ENCODE results near the gene SH3BP2.

The SH3BP2 gene

DNA sequence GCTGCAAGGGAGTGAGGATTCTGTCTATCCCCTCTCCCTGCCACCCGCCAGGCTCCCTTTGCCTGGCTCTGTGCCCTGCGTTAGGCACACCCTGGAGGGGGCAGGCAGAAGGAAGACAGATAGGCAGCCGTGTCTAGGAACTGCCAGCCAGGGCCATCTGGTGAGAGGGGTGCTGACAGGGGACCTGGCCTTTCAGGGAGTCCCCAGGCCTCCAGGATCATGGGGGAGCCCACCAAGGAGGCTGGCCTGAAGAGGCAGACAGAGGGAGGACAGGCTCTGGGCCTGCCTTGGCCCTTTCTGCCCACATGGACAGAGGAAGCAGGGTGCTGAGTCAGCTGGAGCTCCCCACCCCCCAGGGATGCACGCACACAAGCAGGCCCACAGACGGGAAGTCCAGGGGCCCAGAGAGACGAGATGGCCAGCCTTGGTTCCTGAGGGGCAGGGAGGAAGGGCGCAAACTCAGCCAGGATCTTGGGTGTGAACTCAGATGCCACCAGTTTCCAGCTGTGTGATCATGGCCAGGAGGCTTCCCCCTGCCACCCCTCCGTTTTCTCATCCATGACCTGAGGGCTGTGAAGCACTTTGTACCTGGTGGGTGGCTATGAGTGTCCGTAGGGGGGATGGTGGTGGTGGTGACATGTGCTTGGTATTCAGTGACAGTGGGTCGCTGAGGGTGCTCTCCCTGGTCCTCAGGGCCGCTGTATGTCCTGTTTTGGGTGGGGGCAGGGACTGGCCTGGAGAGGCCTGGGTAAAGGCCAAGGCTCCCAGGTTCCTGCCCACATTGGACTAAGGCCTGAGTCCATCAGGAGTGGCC, 1.8 kb downstream of the SH3BP2 start:
- no peaks in the 10 kb centered on the region for H3K79me2 ChIP-seq (ENCODE audit: insufficient read depth, low read length)
- H3K9me2 ChIP-seq (ENCODE audit: low read depth, low read length): no peaks in the 10 kb centered on the region
- no peak overlapping the region for H3K9ac ChIP-seq (ENCODE audit: low read length)
- H4K20me1 ChIP-seq (ENCODE audit: insufficient read depth, low read length): no peaks in the 10 kb centered on the region
- no peaks in the 10 kb centered on the region for H3K9me3 ChIP-seq (ENCODE audit: low read length)
- no peak overlapping the region for H3K4me2 ChIP-seq (ENCODE audit: low read length)
- TF ChIP-seq EZH2 (IDR thresholded peaks at IDR 0.05; ENCODE audit: borderline replicate concordance, low read length): no peak
- TF ChIP-seq, protein P1, sequence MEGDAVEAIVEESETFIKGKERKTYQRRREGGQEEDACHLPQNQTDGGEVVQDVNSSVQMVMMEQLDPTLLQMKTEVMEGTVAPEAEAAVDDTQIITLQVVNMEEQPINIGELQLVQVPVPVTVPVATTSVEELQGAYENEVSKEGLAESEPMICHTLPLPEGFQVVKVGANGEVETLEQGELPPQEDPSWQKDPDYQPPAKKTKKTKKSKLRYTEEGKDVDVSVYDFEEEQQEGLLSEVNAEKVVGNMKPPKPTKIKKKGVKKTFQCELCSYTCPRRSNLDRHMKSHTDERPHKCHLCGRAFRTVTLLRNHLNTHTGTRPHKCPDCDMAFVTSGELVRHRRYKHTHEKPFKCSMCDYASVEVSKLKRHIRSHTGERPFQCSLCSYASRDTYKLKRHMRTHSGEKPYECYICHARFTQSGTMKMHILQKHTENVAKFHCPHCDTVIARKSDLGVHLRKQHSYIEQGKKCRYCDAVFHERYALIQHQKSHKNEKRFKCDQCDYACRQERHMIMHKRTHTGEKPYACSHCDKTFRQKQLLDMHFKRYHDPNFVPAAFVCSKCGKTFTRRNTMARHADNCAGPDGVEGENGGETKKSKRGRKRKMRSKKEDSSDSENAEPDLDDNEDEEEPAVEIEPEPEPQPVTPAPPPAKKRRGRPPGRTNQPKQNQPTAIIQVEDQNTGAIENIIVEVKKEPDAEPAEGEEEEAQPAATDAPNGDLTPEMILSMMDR (IDR thresholded peaks at IDR 0.05; ENCODE audit: low read length): no peak
- H3K36me3 ChIP-seq (ENCODE audit: insufficient read depth, low read length): no peaks in the 10 kb centered on the region
- H3K4me1 ChIP-seq (ENCODE audit: insufficient read depth, low read length, severe bottlenecking): peaks cover 7% of the 10 kb centered on the region
- no peak overlapping the region for H2AFZ ChIP-seq (ENCODE audit: low read length)
- H3F3A ChIP-seq (ENCODE audit: insufficient read depth, low read length): no peaks in the 10 kb centered on the region
- H3K4me3 ChIP-seq (ENCODE audit: low read depth, low read length, poor library complexity, severe bottlenecking): no peak overlapping the region
- no peaks in the 10 kb centered on the region for H3K27me3 ChIP-seq (ENCODE audit: insufficient read depth, low read length)
- H3K27ac ChIP-seq (ENCODE audit: low read depth, low read length, poor library complexity, severe bottlenecking): no peak overlapping the region

DNA sequence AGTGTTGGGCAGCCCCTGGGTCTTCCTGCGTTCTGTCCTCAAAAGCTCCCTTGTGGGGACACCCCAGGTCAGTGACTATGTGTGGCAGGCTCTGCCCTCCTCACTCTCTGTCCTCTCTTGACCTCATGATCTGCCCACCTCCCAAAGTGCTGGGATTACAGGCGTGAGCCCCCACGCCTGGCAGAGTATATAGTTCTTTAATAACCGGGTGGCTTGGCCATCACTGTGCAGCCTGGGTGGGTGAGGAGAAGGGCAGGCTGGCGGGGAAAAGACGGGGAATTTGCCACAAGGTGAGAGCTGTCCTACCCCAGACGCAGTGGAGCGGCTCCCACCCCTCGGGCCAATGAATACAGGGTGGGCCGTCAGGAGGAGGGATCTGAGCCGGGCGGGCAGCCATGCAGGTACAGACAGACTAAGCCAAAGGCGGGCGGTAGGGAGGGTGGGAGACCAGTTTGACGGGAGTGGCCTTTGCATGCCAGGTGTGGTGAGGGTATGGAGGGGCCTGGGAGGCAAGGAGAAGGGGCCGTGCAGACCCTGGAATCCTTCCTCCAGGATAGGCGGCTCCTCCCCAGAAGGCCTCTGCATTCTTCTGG, 2.5 kb downstream of the SH3BP2 start:
- Histone ChIP-seq H3K9me2 (ENCODE audit: low read depth, low read length) (no peaks in the 10 kb centered on the region), H3F3A (ENCODE audit: insufficient read depth, low read length) (no peaks in the 10 kb centered on the region), H3K9me3 (ENCODE audit: low read length) (no peaks in the 10 kb centered on the region), H3K79me2 (ENCODE audit: insufficient read depth, low read length) (no peaks in the 10 kb centered on the region), H3K4me3 (ENCODE audit: low read depth, low read length, poor library complexity, severe bottlenecking) (no peak overlapping the region), H3K4me1 (ENCODE audit: insufficient read depth, low read length, severe bottlenecking) (peaks cover 7% of the 10 kb centered on the region), H4K20me1 (ENCODE audit: insufficient read depth, low read length) (no peaks in the 10 kb centered on the region), H3K27me3 (ENCODE audit: insufficient read depth, low read length) (no peaks in the 10 kb centered on the region), H3K27ac (ENCODE audit: low read depth, low read length, poor library complexity, severe bottlenecking) (no peak overlapping the region), H3K9ac (ENCODE audit: low read length) (no peak overlapping the region), H3K36me3 (ENCODE audit: insufficient read depth, low read length) (no peaks in the 10 kb centered on the region), H3K4me2 (ENCODE audit: low read length) (no peak overlapping the region), H2AFZ (ENCODE audit: low read length) (no peak overlapping the region)
- TF ChIP-seq, protein P1 (IDR thresholded peaks at IDR 0.05; ENCODE audit: low read length): no peak
- no peak for TF ChIP-seq EZH2 (IDR thresholded peaks at IDR 0.05; ENCODE audit: borderline replicate concordance, low read length)

DNA sequence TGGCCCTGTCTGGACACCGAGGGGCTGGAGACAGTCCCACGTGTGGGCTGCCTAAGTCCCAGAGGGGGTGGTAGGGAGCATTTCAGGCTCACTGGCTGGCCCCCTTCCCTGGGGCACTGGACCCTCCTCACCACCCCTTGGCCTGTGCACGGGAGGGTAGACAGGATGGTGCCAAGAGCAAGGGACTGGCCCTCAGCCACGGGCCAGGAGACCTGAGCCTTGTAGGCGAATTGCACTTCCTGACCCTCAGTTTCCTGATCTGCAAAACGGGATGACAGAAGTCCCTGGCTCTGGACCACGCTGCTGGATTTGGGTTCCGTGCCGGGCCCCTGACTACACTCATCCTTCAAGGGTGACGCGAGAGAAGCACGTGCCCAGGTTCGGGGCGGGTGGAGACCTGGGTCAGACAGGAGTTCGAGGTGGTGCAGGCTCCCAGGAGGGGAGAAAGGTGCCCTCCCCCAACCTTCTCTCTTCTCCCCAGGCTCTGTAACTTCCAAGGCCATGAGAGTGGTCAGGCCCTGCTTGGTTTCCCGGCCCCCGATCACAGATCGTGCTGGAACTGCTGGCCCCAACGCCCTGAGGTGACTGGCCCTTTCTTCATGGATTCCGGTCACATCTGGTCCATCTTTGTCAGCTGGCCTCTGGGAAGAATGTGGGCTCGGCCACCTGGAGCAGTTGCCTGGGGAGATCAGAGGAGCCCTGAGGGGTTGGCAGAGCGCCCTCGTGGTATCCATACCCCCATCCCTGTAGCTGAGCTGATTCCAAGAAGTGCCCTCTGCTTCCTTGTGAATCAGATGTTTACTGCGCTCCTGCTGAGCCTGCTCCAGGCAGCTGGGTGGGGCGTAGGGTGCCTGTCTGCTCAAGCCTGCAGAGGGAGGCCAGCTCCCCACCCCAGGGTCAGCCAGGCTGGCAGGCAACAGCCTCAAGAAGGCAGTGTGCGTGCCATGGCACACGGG, 3.3 kb downstream of the SH3BP2 start:
- Histone ChIP-seq H4K20me1 (ENCODE audit: insufficient read depth, low read length) (no peaks in the 10 kb centered on the region), H3K9me2 (ENCODE audit: low read depth, low read length) (no peaks in the 10 kb centered on the region), H3K9me3 (ENCODE audit: low read length) (no peaks in the 10 kb centered on the region), H3K9ac (ENCODE audit: low read length) (no peak overlapping the region), H3K27me3 (ENCODE audit: insufficient read depth, low read length) (no peaks in the 10 kb centered on the region), H3F3A (ENCODE audit: insufficient read depth, low read length) (no peaks in the 10 kb centered on the region), H3K4me1 (ENCODE audit: insufficient read depth, low read length, severe bottlenecking) (peaks cover 7% of the 10 kb centered on the region), H2AFZ (ENCODE audit: low read length) (no peak overlapping the region), H3K27ac (ENCODE audit: low read depth, low read length, poor library complexity, severe bottlenecking) (no peak overlapping the region), H3K4me2 (ENCODE audit: low read length) (no peak overlapping the region), H3K79me2 (ENCODE audit: insufficient read depth, low read length) (no peaks in the 10 kb centered on the region), H3K4me3 (ENCODE audit: low read depth, low read length, poor library complexity, severe bottlenecking) (no peak overlapping the region), H3K36me3 (ENCODE audit: insufficient read depth, low read length) (no peaks in the 10 kb centered on the region)
- TF ChIP-seq, protein P1 (IDR thresholded peaks at IDR 0.05; ENCODE audit: low read length): no peak
- no peak for TF ChIP-seq EZH2 (IDR thresholded peaks at IDR 0.05; ENCODE audit: borderline replicate concordance, low read length)
